ENCODE measurements around the gene NEURL4.
A peak's percentile ranks its signal among the peaks of the same experiment; 100 is the strongest.

The NEURL4 gene

DNA sequence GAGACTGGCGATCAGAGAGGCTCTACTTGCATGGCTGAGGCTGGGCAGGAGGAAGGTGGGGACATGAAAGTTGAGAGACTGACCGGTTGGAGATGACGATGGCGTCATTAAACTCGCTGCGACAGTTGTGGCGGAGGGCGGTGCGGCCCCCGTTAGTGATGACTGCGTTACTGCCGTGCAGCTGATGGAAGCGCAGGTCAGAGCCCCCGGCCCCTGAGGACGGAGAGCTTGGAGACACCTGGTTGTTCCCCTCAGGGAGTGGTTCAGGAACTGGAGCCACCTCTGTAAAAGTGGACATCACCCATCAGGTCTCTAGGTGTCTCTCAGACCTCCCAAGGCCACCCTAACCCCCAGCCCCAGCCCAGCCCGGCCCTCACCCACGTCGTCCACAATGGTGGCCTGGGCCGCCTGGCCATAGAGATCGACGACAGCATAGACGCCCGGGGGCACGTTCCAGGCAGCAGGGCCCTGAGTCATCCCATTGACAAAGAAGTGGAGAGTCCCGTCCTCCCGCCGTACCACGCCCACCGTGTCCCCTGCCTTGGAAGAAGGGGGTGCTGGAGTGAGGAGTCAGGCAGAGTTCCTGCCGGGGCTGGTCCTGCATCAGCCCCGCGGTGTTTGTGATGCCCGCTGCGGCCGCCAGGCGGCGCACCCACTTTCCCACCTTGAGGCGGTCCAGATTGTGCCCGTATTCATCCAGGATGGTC lies 5.3 kb downstream of the NEURL4 start:
- peak; percentile 61 for DNase-seq (ENCODE audit: low spot score)

DNA sequence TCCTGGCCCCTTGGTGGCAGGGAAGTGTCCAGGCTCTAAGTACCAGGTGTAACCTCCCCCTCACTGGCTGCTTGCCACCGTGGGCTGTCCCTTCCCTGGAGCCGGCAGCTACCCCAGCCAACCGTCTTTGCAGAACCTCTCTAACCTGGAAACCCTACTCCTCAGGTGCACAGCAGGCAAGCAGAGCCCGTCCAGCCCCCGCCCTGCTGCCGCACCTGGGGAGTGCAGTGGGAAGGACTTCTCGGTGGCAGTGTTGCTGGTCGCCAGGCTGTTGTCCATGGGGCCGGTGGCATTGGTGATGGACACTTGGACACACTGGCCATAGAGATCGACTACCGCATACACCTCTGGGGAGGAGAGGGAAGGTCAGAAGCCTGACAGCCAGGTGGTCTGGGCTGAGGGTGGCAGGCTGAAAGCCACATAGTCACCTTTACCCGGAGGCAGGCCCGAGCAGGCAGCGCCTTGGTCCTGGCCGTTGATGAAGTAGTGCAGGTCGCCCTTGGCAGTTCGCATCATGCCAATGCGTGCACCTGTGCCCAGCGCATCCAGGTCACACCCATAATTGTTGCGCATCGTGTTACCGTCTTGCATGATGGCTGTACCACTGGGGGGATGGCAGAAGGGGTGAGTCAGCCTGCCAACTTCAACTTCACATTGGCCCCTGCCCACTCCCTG lies 6.5 kb downstream of the NEURL4 start:
- DNase-seq (ENCODE audit: low spot score), result no peak

DNA sequence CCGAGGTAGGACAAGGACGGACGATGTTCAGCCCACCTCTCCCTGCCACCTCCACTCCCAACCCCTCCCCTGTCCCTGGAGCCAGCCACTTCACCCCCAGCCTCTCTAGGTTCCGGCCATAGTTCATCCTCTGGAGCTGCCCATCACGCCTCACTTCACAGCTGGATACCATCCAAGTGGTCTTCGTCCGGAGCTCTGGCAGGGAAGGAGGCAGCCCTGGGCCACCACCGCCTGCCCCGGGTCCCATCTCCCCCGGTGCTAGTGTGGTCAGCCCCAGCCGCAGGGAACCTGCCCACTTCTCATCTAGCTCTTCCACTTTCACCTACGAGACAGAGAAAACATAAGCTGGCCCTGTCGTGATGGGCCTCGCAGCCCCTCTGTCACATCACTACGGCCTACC lies 7.7 kb downstream of the NEURL4 start:
- no peak for DNase-seq (ENCODE audit: low spot score)

DNA sequence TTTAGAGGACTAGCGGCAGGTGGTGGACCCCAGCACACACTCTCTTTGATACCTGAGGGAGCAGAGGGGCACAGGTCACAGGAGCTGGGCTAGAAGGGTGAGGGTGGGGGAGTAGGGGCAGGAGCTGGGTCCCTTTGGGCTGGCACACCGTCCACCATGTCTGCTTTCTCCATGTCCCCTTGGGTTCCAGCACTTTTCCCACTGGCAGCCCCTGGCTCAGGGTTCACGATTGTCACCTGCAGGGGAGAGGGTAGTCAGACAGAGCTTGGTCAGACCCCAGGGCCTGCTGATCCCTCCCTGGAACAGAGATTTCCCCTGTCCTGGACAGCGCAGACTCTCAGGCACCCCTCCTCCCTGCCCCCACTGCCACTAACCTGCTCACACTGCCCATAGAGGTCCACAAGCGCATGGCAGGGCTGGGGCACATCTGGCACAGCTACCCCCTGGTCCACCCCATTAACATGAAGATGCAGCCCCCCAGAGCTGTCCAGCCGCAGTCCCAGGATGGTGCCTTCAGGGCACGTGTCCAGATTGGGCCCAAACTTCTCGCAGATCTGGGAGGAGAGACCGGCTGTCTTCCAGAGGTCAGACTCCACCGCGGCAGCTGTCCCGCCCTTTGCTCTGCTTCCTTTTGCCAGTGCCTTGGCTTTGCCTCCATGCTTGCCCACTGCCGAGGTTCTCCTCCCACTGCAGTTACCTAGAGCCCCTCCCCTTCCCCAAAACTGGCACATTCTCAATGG lies 10.8 kb downstream of the NEURL4 start:
- no peak for DNase-seq (ENCODE audit: low spot score)

DNA sequence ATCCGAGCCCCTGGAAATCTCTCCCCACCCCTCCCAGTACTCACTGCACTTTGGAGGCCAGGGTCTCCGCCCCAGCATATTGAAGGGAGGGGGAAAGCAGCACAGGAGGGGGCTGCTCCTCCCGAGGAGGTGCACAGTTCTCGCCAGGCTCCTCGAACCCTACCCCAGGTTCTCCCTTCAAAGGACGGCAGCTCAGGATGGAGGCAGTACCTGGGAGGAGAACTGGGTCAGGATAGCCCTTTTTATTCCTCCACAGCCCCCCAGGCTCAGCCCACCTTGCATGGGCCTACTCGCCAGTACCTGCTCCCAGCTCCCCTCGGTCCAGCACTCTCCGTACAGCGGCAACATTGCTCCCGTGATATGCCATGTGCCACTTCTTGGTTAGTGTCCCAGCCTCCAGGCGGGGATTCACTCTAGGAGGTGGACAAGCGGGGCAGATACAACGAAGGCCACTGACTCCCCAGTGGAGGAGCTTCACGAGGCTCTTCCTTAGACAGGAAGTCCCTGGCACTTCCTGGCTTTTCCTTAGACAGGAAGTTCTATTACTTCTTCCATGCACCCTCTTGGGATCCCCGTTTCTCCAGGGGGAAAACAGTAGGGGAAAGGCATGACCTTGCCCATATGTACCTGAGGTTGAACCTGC lies 11.9 kb downstream of the NEURL4 start:
- DNase-seq (ENCODE audit: low spot score), result no peak

DNA sequence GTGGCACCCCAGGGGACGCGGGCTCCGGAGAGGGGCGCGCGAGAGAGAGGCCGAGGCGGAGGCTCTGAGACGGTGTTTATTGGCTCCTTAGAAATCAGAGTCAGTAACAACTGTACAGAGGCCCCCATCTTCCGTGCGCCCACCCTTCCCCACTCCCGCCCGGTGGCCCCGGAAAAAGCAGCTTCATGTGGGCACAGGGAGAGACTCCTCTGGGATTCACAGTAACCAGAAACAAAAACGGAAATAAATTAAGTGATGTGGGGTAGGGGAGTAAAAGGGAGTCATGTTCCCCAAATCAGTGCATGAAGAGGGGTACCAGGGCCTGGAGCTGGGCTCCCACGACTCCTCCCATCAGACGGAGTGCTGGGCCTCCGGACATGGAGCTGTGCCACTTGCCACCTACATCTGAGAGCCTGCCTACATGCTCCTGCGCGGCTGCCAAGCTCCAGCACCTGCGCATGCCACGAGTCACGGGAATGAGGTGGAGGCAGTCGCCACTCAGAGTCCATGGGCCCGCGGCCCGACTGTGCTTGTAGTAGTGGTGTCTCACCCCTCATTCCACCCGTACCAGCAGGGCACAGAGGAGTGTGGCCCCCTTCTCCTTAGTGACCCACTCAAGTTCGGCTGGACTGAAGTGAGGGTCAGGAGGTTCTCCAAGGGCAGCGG lies 13.4 kb downstream of the NEURL4 start:
- DNase-seq (ENCODE audit: low spot score), result no peak

DNA sequence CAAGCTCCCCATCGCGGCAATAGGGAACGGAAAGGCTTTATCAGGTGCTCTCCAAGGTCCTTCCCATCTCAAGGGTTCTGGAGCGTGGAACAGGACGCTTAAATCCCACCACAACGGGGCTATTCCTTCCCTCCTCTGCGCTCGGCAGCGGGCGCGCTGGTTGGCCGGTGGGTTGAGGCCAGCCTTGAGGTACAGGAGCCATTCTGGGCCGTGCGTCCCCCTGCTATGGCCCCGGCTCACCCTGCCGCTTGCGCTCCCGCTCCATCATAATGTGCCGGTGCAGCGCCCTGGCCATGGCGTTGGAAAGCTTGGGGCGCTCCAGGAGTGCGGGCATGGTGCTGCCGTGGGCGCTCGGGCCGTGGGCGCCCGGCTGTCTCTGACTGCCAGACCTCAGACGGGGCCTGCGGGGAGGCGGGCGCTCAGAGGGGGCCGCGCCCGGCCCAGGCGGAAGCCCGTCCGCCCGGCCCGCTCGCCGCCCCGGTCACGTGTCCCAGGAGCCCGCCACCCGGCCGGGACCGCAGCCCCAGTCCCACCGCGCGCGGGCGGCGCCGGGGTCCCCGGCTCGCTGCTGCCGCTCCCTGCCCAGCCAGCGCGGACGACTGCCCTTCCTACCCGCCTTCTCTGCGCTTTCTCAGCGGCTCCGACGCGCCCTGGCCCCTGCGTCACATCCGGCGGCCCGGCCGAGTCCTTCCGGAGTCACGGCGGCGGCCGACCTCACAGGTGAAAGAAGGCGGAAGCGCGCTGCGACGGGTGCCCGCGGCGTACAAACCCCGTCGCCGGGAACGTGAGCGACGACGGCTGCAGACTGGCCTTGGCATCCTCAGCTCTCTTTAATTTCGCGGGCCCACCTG lies 14.2 kb downstream of the NEURL4 start, which contains the start of gene GPS2:
Gene GPS2, minus strand, starts transcription at position 642 of the 851 bp plus-strand sequence. Its CDS starts 308 bp downstream, at position 334.
- peak; percentile 91 for DNase-seq (ENCODE audit: low spot score)

DNA sequence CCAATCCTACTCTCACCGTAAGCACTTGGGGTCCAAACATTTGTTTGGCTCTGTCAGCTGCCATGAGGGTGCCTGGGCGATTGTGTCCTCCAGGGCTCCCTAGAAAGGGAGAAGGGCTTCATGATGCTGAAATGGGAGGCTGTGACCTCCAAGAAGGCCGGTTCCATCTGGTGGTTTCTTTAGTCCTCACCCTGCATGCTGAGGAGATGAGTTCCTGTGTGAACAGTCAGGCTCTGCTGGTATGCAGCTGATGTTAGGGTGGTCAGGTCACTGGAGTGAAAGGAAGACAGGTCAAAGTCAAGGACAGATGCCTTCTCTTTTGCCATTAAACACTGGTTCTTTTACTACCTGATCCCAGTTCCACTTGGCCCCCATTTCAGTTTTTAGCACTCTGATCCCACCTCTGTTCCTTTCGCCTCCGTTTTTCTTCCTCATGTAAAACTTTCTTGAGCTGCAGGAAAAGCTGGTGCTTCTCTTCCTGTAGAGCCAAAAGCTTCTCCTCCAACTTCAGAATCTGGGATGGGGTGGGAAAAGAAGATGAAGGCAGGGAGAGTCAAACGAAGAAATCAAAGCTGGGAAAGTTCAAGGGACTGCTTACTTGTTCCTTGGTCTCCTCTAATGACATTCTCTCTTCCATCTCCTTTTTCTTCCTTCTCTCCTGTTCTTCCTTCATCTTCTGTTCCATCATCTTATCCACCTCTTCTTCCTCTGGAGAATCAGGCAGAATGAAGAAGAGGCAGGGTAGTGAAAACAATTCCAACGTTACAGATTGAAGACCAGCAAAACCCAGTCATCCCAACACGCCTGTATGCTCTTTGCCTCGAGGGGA lies 15.0 kb downstream of the NEURL4 start:
- no peak for DNase-seq (ENCODE audit: low spot score)

DNA sequence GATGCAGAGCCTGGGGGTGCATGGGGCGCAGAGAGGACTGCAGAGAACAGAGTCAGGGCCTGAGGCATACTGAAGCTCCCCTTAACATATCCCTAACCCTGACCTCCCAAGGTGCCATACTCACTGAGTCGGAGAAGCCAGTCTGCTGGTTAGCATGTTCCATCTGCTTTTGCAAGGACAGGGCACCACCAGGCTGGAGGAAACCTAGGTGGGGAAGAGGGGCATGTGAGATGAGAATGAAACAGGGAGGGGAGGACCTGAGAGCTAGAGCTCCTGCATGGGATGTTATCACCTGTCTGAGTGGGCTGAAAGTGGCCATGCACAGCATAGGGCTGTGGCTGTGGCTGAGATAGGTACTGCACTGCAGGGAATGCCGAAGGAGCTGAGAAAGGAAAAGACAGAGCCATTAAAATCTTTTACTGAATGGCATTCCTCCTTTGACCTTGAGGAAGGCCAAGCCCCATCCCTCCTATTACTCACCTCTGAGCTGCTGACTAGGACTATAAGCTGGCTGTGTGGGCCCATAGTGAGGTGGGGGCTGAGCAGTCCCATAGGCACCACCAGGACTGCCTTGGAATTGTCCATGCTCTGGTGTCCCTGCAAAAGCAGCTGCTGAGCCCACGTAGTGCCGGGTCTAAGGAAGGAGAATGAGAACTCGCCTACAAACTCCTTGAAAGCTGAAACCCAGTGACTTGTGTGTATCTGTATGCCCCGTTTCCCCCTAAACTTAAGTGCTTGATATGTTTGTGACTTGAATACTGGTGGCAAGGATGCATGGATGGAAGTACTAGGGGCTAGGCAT lies 15.8 kb downstream of the NEURL4 start:
- DNase-seq (ENCODE audit: low spot score), result no peak

DNA sequence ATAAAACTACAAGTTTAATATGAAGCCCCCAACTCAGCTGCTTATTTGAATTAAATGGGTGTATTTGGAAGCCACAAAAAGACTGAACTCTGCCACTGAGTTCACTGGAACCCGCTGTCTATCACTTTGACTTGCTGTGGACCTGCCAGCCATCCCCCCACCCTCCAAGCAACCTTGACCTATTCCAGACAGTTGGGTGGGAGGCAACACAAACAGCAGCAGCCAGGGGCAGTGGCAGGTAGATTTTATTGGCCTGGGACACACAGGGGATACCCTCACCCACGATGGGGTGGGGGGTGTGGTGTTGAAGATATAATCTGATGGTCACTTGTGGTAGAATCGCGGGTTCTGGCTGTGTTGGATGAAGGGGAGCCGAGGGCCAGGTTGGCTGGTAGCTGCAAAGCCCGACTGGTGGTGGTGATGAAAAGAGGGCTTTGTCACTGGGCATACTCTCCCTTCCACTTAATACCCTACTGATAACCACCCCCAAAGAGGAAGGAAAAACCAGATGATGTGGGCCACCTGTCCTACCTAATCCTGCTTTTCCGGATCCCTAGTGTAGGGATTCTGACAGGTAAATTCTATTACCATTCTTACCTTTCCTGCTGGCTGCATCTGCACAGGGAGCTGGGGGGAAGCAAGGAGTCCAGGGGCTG lies 16.6 kb downstream of the NEURL4 start:
- DNase-seq (ENCODE audit: low spot score), result no peak

DNA sequence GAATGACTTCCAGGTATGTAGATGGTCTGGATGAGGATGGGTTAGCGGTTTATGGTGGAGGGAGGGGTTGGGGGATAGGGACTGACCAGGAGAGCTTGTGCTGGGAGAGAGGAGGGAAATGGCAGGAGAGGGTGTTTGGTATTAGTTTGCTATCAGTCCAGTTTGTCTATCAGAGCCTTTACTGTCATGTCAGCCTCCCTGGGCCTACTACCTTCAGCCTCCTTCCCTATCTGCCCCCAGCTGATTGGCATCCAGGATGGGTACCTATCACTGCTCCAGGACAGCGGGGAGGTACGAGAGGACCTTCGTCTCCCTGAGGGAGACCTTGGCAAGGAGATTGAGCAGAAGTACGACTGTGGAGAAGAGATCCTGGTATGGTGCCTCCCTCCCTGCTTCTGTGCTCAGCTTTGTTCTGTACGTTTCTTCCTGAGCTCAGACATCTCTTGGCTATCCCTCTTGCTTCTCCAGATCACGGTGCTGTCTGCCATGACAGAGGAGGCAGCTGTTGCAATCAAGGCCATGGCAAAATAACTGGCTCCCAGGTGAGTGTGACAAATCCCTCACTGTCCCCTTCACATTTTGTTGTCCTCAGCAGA lies 17.9 kb downstream of the NEURL4 start:
- no peak for DNase-seq (ENCODE audit: low spot score)

DNA sequence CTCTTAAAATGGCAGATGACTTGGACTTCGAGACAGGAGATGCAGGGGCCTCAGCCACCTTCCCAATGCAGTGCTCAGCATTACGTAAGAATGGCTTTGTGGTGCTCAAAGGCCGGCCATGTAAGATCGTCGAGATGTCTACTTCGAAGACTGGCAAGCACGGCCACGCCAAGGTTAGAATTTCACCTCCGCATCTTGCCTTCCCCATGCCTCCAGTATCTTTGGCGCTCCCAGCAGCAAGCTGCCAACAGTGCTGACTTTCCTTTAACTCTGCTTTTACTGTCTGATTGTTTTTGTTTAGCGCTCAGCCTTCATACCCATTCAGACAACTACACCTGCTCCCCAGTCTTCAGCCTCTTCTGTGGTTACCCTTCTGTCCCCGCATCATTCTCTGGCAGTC lies 19.5 kb downstream of the NEURL4 start:
- DNase-seq (ENCODE audit: low spot score), result no peak

DNA sequence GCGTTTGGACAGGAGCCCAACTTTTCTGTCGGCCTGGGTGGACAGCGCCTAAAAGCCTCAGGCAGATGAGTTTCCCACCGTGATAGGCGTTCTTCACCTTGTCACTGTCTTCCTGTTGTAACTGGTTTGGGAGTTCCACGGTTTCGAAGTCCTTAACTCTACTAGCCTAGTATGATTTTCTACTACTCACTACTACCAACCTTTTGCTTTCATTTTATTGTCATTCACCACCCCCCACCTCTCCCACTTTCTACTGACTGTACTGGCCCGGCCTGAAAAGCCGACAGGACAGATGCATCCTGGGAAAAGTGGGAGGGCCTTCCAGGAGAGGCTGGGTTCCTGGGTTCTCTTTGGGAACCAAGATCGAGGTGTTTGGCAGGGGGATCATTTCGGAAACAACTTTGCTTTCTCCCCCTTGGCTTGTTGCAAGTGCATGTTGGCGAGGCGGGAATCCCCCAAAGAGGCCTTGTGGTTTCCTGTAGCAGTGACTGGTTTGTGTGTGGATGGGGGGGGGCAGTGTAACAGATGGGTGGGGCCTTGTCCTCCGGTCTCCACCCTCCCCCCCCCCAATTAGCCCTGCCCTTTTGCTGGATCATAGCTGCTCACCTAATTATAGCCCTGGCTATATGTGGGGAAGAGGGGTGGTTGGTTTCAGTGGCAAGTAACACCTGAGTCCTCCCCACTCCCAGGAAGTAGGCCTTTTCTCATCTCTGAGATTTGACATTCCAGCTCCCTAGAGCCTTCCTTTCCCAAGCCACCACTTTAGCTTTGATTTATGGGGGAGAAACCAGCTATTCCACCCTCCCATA lies 20.3 kb downstream of the NEURL4 start:
- DNase-seq (ENCODE audit: low spot score), result peak; percentile 91

DNA sequence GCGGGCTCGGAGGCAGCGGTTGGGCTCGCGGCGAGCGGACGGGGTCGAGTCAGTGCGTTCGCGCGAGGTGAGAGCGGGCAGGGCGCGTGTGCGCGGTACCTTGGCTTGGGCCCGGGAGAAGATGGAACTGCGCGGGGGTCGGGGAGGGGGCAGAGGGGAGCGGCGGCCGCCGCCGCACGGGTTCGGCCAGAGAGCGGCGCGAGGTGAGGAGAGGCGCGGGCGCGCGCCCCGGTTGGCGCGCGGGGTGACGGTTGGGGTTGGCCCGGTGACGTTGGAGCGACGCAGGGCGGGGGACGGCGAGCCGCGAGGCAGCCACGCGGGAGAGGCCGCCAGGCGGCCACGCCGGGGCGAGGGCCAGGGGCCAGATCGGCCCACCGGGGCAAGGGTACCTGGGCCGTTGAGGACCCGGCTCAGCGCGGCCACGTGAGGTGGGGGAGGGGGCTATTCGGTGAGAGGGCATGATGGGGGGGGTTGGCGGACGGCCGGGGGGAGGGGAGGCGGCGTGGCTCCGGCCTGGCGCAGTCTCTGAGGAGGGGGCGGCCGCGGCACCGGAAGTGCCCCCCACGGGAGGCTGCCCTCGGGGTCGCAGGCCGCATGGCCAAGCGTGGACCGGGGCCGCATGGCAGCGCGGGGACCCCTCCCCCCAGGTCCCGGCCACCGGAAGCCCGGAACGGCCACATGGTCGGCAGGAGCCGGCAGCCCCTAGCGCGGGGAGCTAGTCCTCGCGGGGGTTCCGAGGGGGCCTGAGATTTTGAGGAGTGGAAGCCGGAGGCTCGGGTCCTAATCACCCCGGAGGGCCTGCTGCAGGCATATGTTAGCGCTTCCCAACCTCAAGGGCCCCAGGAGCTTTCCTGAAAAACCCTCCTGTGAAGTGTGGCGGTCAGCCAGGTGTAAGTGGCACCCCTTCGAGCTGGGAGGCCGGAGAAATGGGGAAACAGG lies 21.2 kb downstream of the NEURL4 start:
- DNase-seq (ENCODE audit: low spot score), result peak; percentile 20

DNA sequence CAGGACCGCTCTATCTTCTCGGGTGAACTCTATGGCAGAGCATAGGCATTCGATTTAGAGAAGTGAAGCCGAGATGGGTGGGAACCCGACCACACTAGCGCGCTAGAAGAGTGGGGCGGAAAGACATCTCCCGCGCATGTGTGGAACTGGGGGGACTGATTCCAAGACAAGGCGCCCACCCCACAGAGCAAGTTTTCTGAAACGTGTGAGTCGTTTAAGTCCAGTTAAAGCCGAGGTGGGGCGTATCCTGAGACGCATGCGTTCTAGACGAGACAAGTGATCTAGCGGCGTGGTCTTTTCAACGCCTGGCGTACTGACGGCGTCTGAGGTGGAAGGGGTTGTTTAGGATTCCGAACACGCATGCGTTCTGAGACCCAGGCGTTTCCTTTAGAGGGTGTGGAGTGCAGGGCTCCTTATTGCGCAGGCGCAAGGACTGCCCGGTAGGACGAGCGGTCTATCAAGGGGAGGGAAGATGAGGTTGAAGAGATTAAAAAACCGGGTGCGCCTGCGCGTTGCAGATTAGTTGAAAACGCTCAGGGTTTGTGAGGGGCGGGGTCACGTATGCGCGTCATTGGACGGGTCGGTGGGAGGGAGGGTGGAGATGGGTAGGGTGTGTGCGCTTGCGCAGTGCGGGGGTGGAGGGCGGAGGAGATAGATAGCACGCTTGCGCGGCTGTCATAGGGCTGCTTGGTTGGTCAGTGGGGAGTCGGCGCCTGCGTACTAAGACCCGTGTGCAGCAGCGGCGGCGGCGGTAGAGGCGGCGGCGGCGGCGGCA lies 22.0 kb downstream of the NEURL4 start, which contains the start of gene EIF5A:
Gene EIF5A, plus strand, starts transcription at position 718 of the 775 bp plus-strand sequence. CDS start 2,008 bp downstream, outside the sequence.
- peak; percentile 100 for DNase-seq (ENCODE audit: low spot score)

Data from CD4-positive, alpha-beta T cell treated with Interleukin-6 at 100 ng/mL for 8 hours (primary cell).